Large intestine (tissue), 3 donors: ENCODE measurements around the gene MTFMT. TPM values are rescaled to one million over a fixed set of nuclear protein-coding genes. Genes with fewer than 3 reads are reported as not detected.
"Not testable (repeated sequence)": the region's sequence is repeated elsewhere in the genome, so short reads cannot be mapped to it uniquely, and the experiment has no call there.

Experiments
- DNase-seq, 2 donors: peaks; one replicate each; pipeline versions ENCODE4 v3.0.0 to v3.0.0-alpha.2; 2013
- H3K27ac ChIP-seq: one replicate; pipeline ENCODE4 v1.5.1; 2013; ENCODE audit warnings: low read length
- H3K27me3 ChIP-seq: 2 replicates; pipeline ENCODE4 v1.6.1; 2013; ENCODE audit warnings: low read length; ENCODE audit not compliant: control insufficient read depth, insufficient read depth
- H3K36me3 ChIP-seq: 2 replicates; pipeline ENCODE4 v1.6.1; 2013; ENCODE audit warnings: low read length; ENCODE audit not compliant: control insufficient read depth, insufficient read depth
- H3K4me1 ChIP-seq: one replicate; pipeline ENCODE4 v1.6.1; 2013; ENCODE audit warnings: low read length; ENCODE audit not compliant: control insufficient read depth, insufficient read depth
- H3K4me3 ChIP-seq: one replicate; pipeline ENCODE4 v1.5.1; 2013; ENCODE audit warnings: low read length
- H3K9me3 ChIP-seq: one replicate; pipeline ENCODE4 v1.6.1; 2013; ENCODE audit warnings: mild to moderate bottlenecking, low read depth, low read length, moderate library complexity; ENCODE audit not compliant: control insufficient read depth
- WGBS: methylation state at CpG from one replicate; pipeline ENCODE4 v1.1.5; 2013; ENCODE audit warnings: low lambda C conversion rate; ENCODE audit not compliant: insufficient coverage; 5-methylcytosine and 5-hydroxymethylcytosine counted together
- polyA plus RNA-seq: library from polyadenylated mRNA; unstranded; fragments of 120-200 nt; gene quantifications from one replicate; pipeline ENCODE4 v1.2.1, GENCODE V29; 2013

Gene MTFMT
- polyA plus RNA-seq, 1 donor: 14.4 TPM

DNA sequence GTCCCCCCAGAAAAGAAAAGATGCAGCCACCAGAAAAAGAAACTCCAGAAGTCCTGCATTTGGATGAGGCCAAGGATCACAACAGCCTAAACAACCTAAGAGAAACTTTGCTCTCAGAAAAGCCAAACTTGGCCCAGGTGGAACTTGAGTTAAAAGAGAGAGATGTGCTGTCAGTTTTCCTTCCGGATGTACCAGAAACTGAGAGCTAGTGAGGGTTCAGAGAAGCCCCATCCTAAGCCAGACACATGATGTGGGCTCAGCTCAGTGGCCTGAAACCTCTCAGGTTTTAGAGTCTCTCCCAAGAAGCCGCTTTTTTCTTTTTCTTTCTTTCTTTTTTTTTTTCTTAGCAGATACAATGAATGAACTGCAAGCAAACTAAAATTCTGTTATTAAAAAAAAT is 23.5 kb upstream of the MTFMT start:
- Histone ChIP-seq H3K27me3 (no peaks in the 10 kb centered on the region), H3K36me3 (peaks cover 14% of the 10 kb centered on the region), H3K9me3 (no peaks in the 10 kb centered on the region), H3K27ac (no peak overlapping the region), H3K4me1 (peaks cover 40% of the 10 kb centered on the region), H3K4me3 (no peak overlapping the region)
- DNase-seq: no peak
- WGBS: 75% methylated on average over 1 of the region's 2 CpGs

DNA sequence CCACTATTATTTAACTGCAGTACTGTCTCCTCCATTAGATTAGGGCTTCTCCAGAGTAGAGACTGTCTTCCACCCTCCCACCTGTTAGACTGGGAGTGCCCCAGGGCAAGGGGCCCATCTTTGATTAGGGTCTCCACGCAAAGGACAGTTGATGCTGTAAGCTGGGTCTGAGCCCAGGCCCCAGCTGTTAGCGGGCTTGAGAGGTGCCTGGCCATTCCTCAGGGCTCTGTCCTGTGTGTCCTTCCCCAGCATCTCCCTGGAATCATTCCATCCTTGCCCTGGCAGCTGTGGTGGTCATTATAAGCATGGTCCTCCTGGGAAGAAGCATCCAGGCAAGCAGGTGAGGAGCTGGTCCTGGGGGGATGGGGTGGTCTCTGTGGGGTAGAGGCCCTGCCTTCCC is 21.8 kb upstream of the MTFMT start:
- Histone ChIP-seq H3K9me3 (no peaks in the 10 kb centered on the region), H3K36me3 (peaks cover 14% of the 10 kb centered on the region), H3K4me1 (peaks cover 28% of the 10 kb centered on the region), H3K4me3 (no peak overlapping the region), H3K27ac (no peak overlapping the region), H3K27me3 (no peaks in the 10 kb centered on the region)
- no CpG with 5 or more reads among the region's 2 CpGs for WGBS
- no peak for DNase-seq

DNA sequence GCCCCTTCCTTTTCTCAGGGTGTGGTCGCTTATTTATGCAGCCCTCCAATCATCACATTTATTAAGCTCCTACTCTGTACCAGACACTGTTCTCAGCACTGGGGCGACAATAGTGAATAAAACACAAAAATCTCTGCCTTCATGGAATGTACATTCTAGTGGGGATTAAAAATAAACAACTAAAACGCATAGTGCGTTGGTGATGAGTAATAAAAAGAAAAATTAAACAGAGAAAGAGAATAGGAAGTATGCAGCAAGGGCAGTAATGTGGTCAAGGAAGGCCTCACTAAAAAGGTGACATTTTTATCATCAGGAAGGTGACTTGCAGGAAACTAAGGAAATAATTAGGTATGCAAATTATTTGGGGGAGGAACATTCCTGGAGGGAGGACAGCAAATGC is 20.8 kb upstream of the MTFMT start:
- 80% methylated on average over 3 of the region's 4 CpGs for WGBS
- DNase-seq: no peak
- no peaks in the 10 kb centered on the region for H3K9me3 ChIP-seq

DNA sequence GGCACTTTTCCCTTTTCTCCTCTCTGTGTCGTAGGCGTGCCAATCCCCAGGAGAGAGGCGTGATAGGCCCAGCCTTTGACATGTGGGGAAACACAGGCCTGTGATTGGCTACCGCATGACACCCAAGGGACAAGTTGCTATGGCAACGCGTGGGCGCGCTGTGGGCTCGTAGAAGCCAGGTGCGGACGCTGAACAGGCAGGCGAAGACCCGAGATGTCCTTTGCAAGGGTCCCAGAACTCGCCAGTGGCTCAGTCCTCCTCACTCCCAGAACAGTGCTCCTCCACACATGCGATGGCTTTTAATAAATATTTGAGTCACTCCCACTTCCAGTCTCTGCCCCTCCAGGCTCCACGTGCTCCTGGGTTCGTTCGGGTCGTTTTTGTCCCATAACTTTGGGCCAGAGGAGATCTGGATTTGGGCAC is 20.0 kb upstream of the MTFMT start:
- Histone ChIP-seq H3K9me3 (no peaks in the 10 kb centered on the region), H3K27ac (no peak overlapping the region), H3K4me1 (peaks cover 21% of the 10 kb centered on the region), H3K36me3 (peaks cover 14% of the 10 kb centered on the region), H3K27me3 (no peaks in the 10 kb centered on the region), H3K4me3 (peak overlapping the region; percentile 21)
- DNase-seq: peak; percentile 86 to 88
- WGBS: no CpG with 5 or more reads among the region's 19 CpGs

More for the DNA sequence above, 20.8 kb upstream of the MTFMT start:
- H3K4me1 ChIP-seq: peaks cover 24% of the 10 kb centered on the region
- H3K4me3 ChIP-seq: no peak overlapping the region
- no peak overlapping the region for H3K27ac ChIP-seq
- H3K36me3 ChIP-seq: peaks cover 14% of the 10 kb centered on the region
- no peaks in the 10 kb centered on the region for H3K27me3 ChIP-seq

DNA sequence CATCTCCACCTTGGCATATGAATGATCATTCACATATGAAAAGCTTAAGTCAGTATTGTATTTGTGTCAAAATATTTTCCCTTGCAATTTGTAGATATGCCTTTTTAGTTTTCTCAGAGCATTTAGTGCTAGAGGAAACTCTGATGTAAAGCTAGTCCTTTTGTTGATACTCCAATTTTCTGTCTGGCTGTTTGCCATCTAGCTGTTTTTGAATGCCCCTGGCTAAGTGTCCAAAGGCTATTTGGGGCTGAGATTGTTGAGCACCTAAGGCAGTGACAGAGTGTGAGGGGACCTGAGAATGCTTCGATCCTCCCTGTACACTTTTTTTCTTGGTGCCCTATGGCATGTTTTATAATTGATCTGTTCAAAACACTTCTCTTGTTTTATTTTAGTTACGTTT is 18.8 kb upstream of the MTFMT start:
- 100% methylated on average over 1 of the region's 2 CpGs for WGBS
- Histone ChIP-seq H3K9me3 (no peaks in the 10 kb centered on the region), H3K27ac (no peak overlapping the region), H3K27me3 (no peaks in the 10 kb centered on the region), H3K4me1 (peaks cover 30% of the 10 kb centered on the region), H3K36me3 (peaks cover 10% of the 10 kb centered on the region), H3K4me3 (no peak overlapping the region)
- DNase-seq: no peak

DNA sequence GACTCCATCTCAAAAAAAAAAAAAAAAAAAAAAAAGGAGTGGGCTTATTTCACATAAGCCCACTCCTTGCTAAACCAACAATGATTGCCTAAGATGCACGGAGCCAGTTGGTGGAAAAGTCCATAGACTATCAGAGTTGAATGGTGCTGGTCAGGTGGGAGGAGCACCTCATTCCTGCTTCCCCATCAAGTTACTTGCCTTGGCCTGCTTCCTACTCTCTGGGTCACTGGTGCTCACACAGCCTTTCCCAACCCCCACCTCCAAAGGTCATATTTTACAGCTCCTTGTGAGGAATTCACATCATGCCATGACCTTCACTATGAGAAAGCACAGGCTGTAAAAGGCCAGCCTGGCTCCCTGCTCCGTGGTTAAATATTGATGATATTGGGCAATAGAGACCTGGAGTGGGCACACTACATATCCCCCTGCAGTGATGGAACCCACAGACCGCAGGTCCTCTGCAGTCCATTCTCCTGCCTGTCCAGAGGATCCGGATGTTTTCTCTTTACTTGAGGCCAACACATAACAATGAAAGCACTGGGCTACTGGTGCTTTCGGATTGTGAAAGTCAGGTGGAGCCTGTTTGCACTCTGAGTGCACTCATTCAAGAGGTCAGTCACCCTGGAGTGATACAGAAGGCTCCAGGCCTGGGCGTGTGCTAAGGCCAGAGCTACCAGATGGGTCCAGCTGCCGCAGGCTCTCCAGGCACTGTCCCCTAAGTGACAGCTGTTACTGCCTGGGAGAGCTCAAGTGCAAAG is 15.5 kb upstream of the MTFMT start, which contains the start of gene SLC51B:
SLC51B (plus strand) TSS at position 664 of the 758 bp plus-strand sequence. CDS start 4,618 bp downstream, outside the sequence.
- no CpG with 5 or more reads among the region's 7 CpGs for WGBS

DNA sequence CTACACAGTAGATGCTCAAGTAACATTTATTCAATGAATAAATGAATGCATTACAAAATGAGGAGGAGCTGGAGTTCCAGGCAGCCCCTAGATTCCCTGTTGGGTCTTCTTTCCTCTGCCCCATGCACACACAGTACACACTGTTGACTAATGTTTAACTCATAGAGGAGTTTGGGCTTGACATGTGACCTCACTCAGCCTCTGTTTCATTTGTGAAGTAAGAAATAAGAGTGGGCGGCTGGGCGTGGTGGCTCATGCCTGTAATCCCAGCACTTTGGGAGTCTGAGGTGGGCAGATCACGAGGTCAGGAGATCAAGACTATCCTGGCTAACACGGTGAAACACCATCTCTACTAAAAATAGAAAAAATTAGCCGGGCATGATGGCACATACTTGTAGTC is 14.8 kb upstream of the MTFMT start:
- WGBS: no CpG with 5 or more reads among the region's 5 CpGs
- not testable (repeated sequence) for H3K4me3 ChIP-seq, H3K9me3 ChIP-seq, H3K27me3 ChIP-seq, H3K36me3 ChIP-seq
- DNase-seq: peak; percentile 81 to 90
- H3K27ac ChIP-seq: peak overlapping the region; percentile 95
- H3K4me1 ChIP-seq: peaks cover 51% of the 10 kb centered on the region

More for the DNA sequence above, 15.5 kb upstream of the MTFMT start, which contains the start of gene SLC51B:
- Histone ChIP-seq H3K9me3 (no peaks in the 10 kb centered on the region), H3K4me3 (peak within 1 kb of the TSS; percentile 43), H3K27me3 (no peaks in the 10 kb centered on the region), H3K36me3 (no peaks in the 10 kb centered on the region), H3K4me1 (peaks cover 55% of the 10 kb centered on the region), H3K27ac (peak within 1 kb of the TSS; percentile 95)
- DNase-seq: peak; percentile 95 to 98

DNA sequence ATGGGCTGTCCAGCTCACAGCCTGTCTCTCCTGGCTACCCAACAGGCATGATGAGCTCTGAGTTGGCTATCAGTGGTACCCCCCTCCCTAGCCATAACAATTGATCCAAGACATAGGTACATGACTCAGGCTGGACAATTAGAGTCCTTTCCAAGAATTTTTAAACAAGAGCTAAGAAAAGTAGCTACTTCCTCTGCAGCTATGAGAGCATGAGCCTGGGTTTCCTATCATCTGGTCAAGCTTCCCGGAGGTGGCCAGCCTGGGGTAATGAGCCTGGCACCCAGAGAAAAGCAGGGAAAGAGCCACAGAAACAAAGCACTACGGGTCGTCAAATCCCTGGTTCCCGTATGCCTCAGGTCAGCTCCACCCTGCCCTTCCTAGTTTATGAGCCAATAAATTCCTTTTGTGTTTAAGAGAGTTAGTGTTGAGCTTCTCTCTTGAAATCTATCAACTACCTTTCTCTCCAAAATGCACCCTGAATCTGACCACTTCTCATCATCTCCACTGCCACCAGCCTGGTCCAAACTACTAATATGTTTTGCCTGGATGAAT is 13.4 kb upstream of the MTFMT start:
- H3K4me1 ChIP-seq: peaks cover 58% of the 10 kb centered on the region
- H3K27me3 ChIP-seq: no peaks in the 10 kb centered on the region
- H3K9me3 ChIP-seq: no peaks in the 10 kb centered on the region
- WGBS: no CpG with 5 or more reads among the region's 4 CpGs
- no peaks in the 10 kb centered on the region for H3K36me3 ChIP-seq
- no peak overlapping the region for H3K4me3 ChIP-seq
- peak in 1 of 2 donors; percentile 77 for DNase-seq
- H3K27ac ChIP-seq: peak overlapping the region; percentile 95

DNA sequence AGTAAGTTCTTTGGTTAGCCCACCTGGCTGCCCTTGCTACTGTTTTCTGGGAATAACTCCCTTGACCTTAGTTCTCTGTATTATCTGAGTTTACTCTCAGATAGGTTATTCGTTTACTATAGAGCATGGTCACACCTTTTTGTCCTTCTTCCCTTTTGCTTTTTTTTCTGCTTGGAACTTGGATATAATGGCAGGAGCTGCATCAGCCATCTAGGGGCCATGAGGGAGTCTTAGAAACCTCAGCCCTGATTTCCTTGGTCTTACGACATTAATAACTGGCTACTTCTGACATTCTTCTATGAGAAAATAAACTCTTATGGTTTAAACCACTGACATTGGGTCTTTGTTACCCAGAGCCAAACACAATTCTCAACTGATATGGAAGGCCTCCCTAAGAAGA is 12.3 kb upstream of the MTFMT start:
- H3K36me3 ChIP-seq: no peaks in the 10 kb centered on the region
- no peak overlapping the region for H3K4me3 ChIP-seq
- 33% methylated on average over 1 of the region's 2 CpGs for WGBS
- DNase-seq: no peak
- no peaks in the 10 kb centered on the region for H3K9me3 ChIP-seq
- H3K27ac ChIP-seq: no peak overlapping the region
- no peaks in the 10 kb centered on the region for H3K27me3 ChIP-seq
- peaks cover 63% of the 10 kb centered on the region for H3K4me1 ChIP-seq

DNA sequence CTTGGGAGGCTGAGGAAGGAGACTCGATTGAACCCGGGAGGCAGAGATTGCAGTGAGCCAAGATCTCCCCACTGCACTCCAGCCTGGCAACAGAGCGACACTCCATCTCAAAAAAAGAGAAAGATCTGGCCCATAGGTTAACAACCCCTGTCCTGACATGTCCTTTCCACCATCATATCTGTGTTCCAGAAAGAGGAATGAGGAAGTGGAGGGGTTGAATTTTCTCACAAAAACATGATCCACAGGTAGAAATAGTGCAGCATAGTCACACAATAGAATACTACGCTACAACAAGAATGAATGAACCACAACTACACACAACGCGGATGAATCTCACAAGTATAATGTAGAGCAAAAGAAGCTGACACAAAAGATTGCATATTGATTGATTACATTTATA is 11.0 kb upstream of the MTFMT start:
- Histone ChIP-seq H3K36me3 (no peaks in the 10 kb centered on the region), H3K27ac (no peak overlapping the region), H3K4me1 (peaks cover 68% of the 10 kb centered on the region), H3K27me3 (no peaks in the 10 kb centered on the region), H3K9me3 (no peaks in the 10 kb centered on the region), H3K4me3 (no peak overlapping the region)
- DNase-seq: peak in 1 of 2 donors; percentile 44
- WGBS: 100% methylated on average over 2 of the region's 6 CpGs
